ENCODE data around the gene TMEM151A.

GRCh38 chr11:66309475-66309874 is 17.8 kb downstream of the TMEM151A start:
- TF ChIP-seq EZH2 (IDR thresholded peaks at IDR 0.05; ENCODE audit: low read length, unreplicated experiment) (no peak), CTCF (conservative IDR thresholded peaks at IDR 0.05; ENCODE audit: low read depth, low read length) (no peak), EZH2phosphoT487 (IDR thresholded peaks at IDR 0.05; ENCODE audit: borderline replicate concordance, low read length) (no peak)

All from PC-3 (cell line).